ENCODE results near the gene SNUPN.
"Not testable (repeated sequence)": the region's sequence is repeated elsewhere in the genome, so short reads cannot be mapped to it uniquely, and the experiment has no call there.

The SNUPN gene

GRCh38 chr15:75565062-75565970, 60.2 kb downstream of the SNUPN start:
- H3K27ac ChIP-seq = no peak overlapping the region
- 0 out of 2 replicates have a peak, but pooled peaks have one; percentile 9 for TF ChIP-seq CTCF (conservative IDR thresholded peaks at IDR 0.05)

GRCh38 chr15:75561888-75562287, 63.6 kb downstream of the SNUPN start:
- TF ChIP-seq CTCF (conservative IDR thresholded peaks at IDR 0.05) = no peak
- no peak overlapping the region for H3K27ac ChIP-seq

GRCh38 chr15:75559360-75559759, 66.2 kb downstream of the SNUPN start:
- not testable (repeated sequence) for H3K27ac ChIP-seq

GRCh38 chr15:75558955-75559354, 66.6 kb downstream of the SNUPN start:
- not testable (repeated sequence) for H3K27ac ChIP-seq

GRCh38 chr15:75554717-75555116, 70.8 kb downstream of the SNUPN start:
- no peak for TF ChIP-seq CTCF (conservative IDR thresholded peaks at IDR 0.05)
- H3K27ac ChIP-seq = no peak overlapping the region

GRCh38 chr15:75553659-75554058, 71.9 kb downstream of the SNUPN start:
- no peak overlapping the region for H3K27ac ChIP-seq
- TF ChIP-seq CTCF (conservative IDR thresholded peaks at IDR 0.05) = no peak

GRCh38 chr15:75551091-75551490, 74.4 kb downstream of the SNUPN start:
- TF ChIP-seq CTCF (conservative IDR thresholded peaks at IDR 0.05) = no peak

More at GRCh38 chr15:75551091-75551490, 74.4 kb downstream of the SNUPN start:
- H3K27ac ChIP-seq = no peak overlapping the region
